ENCODE results near the gene PDZD2. TPM values are rescaled to one million over a fixed set of nuclear protein-coding genes. Genes with fewer than 3 reads are reported as not detected.
A peak's percentile ranks its signal among the peaks of the same experiment; 100 is the strongest.
"Not testable (repeated sequence)": the region's sequence is repeated elsewhere in the genome, so short reads cannot be mapped to it uniquely, and the experiment has no call there.

Gene PDZD2
- 1 to 10 TPM; 1.6 to 6.9 (median 3.2) TPM for total RNA-seq

- WGBS, 10 experiments = 0 to 29% (median 0%) methylated on average over 1 to 3 of the region's 70 CpGs; no CpG with 5 or more reads in 6 of the 10 experiments
- H3K4me1 ChIP-seq (replicated peaks in 1 of 2) = peaks cover 4 to 20% of the 10 kb centered on the region in 2 donors
- peak; percentile 86 to 92 (median 90) for ATAC-seq (replicated peaks in 6 of 8)
- H3K27ac ChIP-seq = peak within 1 kb of the TSS; percentile 5 to 41
- in situ Hi-C loops (cut with MboI; ENCODE audit: low pct_unique_long_range_greater_than_20kb in 2 of 9, low sequenced_read_pairs in 9 of 9, unreplicated experiment in 9 of 9) = no loop called here
- H3K4me3 ChIP-seq = peak within 1 kb of the TSS; percentile 46 to 94 (median 52)
Measured at GRCh38 chr5:31638748-31639418, at the start of gene PDZD2. Gene PDZD2, plus strand, starts transcription at chr5:31639131.

- Histone ChIP-seq H3K4me3 (no peak overlapping the region), H3K27ac (no peak overlapping the region), H3K4me1 (replicated peaks in 1 of 2) (no peaks in the 10 kb centered on the region)
- WGBS, 10 experiments = 33 to 100% (median 96%) methylated on average over 1 to 3 of the region's 3 CpGs; no CpG with 5 or more reads in 5 of the 10 experiments
- ATAC-seq (replicated peaks in 6 of 8) = no peak
- in situ Hi-C loops (cut with MboI; ENCODE audit: low pct_unique_long_range_greater_than_20kb in 2 of 9, low sequenced_read_pairs in 9 of 9, unreplicated experiment in 9 of 9) = loop anchor here in 7 of 9 experiments (25.0 kb wide), 2 partner anchors 219 to 494 kb away; no protein-coding TSS in a partner anchor
Measured at GRCh38 chr5:31593665-31594064, 45.3 kb upstream of the PDZD2 start.

GRCh38 chr5:31596354-31596753, 42.6 kb upstream of the PDZD2 start:
- Histone ChIP-seq H3K4me1 (replicated peaks in 1 of 2) (no peaks in the 10 kb centered on the region), H3K27ac (no peak overlapping the region), H3K4me3 (no peak overlapping the region)
- in situ Hi-C loops (cut with MboI; ENCODE audit: low pct_unique_long_range_greater_than_20kb in 2 of 9, low sequenced_read_pairs in 9 of 9, unreplicated experiment in 9 of 9) = loop anchor here in 7 of 9 experiments (25.0 kb wide), 2 partner anchors 216 to 491 kb away; no protein-coding TSS in a partner anchor
- ATAC-seq (replicated peaks in 6 of 8) = no peak
- 14 to 89% (median 41%) methylated on average over 1 of the region's 1 CpG for WGBS, 10 experiments

DNA sequence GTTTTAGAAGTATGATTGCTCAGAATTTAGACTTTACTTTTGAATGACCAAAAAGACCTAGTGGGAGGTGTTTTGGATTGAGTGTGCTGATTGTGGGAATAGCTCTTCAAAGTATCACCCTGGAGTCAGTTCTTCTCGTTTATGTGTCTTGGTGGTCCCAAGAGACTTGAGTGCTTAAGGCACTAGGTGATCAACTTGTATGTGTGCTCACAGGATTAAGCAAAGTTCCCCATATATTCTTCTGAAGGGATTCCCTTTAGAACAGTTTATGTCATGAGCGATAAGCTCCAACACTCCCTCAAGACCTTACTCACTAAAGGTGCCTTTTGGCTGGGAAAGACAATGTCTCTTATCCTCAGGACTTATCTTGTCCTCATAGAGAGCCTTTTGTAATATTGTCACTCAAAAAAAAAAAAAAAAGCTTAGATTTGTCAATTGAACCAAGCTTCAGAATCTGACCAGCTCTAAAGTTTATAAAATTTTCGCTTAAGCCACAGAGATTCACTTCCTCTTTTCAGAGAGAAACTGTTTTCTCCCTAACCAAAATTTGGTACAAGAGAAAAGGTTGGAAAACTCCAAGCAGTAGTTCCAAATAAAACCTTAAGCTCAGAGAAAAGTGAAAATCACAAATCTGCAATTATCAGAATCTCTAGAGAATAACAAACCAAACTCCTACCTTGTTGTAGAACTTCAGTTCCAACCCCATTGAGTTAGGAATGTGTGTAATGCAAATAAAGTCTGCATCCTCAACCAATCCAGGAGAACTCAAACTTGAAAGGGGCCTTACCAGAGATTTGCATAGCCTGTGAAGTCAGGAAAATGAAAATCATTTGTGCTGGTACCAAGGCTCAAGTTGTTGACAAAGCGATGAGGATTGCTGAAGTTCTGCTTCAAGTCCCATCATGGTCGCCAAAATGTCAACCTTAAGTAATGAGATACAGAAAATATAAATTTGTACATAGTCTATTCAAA, 40.0 kb upstream of the PDZD2 start:
- ATAC-seq (replicated peaks in 6 of 8) = no peak
- in situ Hi-C loops (cut with MboI; ENCODE audit: low pct_unique_long_range_greater_than_20kb in 2 of 9, low sequenced_read_pairs in 9 of 9, unreplicated experiment in 9 of 9) = loop anchor here in 7 of 9 experiments (25.0 kb wide), 2 partner anchors 213 to 488 kb away; no protein-coding TSS in a partner anchor
- Histone ChIP-seq H3K4me1 (replicated peaks in 1 of 2) (no peaks in the 10 kb centered on the region), H3K4me3 (no peak overlapping the region), H3K27ac (no peak overlapping the region)
- WGBS, 10 experiments = 9 to 100% (median 79%) methylated on average over 2 to 5 of the region's 5 CpGs; no CpG with 5 or more reads in 1 of the 10 experiments

DNA sequence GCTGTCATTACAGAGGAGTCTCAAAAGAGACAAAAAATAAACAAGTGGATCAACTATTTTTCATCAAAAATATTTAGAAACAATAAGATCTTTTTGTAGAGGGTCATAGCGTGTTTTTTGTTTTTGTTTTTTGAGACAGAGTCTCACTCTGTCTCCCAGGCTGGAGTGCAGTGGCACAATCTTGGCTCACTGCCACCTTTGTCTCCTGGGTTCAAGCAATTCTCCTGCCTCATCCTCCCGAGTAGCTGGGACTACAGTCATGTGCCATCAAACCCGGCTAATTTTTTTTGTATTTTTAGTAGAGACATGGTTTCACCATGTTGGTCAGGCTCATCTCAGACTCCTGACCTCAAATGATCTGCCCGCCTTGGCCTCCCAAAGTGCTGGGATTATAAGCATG, 36.6 kb upstream of the PDZD2 start:
- in situ Hi-C loops (cut with MboI; ENCODE audit: low pct_unique_long_range_greater_than_20kb in 2 of 9, low sequenced_read_pairs in 9 of 9, unreplicated experiment in 9 of 9); H3K4me3 ChIP-seq; H3K27ac ChIP-seq; ATAC-seq (replicated peaks in 6 of 8); H3K4me1 ChIP-seq (replicated peaks in 1 of 2): not testable (repeated sequence)
- 10 to 91% (median 67%) methylated on average over 1 to 4 of the region's 4 CpGs; no CpG with 5 or more reads in 2 of the 10 experiments for WGBS, 10 experiments

DNA sequence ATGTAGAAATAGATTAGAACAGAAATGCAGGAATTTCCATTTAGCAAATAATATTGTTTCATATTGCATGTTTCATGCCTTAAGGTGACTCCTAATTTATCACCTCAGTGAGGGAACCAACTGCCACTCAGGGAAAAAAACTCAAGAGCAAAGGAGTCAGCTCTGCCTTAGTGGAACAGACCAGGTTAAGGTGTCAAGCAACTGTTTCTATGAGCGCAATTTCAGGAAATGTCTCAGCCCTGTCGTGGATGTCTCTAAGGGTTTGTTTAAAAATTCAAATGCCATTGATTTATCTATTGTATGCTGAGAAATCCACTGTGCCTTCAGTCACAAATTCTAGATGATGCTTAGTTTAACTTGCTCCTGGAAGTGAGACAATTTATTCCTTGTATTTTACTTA, 34.7 kb upstream of the PDZD2 start:
- WGBS, 10 experiments = 43 to 86% (median 73%) methylated on average over 1 to 2 of the region's 2 CpGs; no CpG with 5 or more reads in 4 of the 10 experiments
- Histone ChIP-seq H3K27ac (no peak overlapping the region), H3K4me1 (replicated peaks in 1 of 2) (no peaks in the 10 kb centered on the region), H3K4me3 (no peak overlapping the region)
- no peak for ATAC-seq (replicated peaks in 6 of 8)
- in situ Hi-C loops (cut with MboI; ENCODE audit: low pct_unique_long_range_greater_than_20kb in 2 of 9, low sequenced_read_pairs in 9 of 9, unreplicated experiment in 9 of 9) = no loop called here

DNA sequence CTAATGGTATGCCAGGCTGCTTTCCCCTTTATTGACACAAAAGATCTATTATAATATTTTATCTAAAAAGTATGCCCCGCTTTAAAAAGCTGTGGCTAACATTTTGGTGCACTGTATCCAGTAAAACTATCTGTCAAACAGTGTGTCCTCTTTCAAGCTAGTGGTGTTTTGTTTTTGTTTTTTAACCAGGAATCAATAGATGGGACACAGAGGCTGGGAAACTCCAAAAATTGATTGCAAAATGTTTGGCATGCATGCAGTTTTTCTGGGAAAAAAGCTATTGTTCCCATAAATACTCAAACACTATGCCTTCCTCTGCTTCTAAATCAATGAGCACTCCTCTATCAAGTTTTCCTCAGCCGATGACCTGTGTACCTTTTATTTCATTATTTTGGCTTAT, 34.3 kb upstream of the PDZD2 start:
- ATAC-seq (replicated peaks in 6 of 8) = no peak
- Histone ChIP-seq H3K27ac (no peak overlapping the region), H3K4me3 (no peak overlapping the region), H3K4me1 (replicated peaks in 1 of 2) (no peaks in the 10 kb centered on the region)
- WGBS, 10 experiments = 0 to 100% (median 70%) methylated on average over 1 to 2 of the region's 2 CpGs; no CpG with 5 or more reads in 1 of the 10 experiments
- in situ Hi-C loops (cut with MboI; ENCODE audit: low pct_unique_long_range_greater_than_20kb in 2 of 9, low sequenced_read_pairs in 9 of 9, unreplicated experiment in 9 of 9) = no loop called here

DNA sequence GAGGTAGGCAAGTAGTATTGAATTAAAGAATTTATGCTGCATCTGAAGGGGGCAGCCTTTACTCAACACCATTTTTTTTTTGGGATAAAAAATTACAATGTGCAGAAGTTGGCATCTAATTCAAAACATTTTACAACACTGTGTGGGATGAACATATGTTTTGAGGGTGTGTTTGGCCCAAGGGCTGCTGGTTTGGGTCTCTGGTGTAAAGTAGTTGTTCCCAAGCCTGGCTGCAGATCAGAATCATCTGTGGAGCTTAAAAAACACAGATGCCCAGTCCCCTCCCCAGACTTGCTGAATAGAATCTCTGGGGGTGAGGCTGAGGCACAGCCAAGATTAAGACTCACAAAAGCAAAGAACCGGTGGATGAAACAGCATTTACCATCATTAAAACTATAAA, 33.0 kb upstream of the PDZD2 start:
- no peaks in the 10 kb centered on the region for H3K4me1 ChIP-seq (replicated peaks in 1 of 2)
- 86 to 100% methylated on average over 1 of the region's 1 CpG; no CpG with 5 or more reads in 8 of the 10 experiments for WGBS, 10 experiments
- in situ Hi-C loops (cut with MboI; ENCODE audit: low pct_unique_long_range_greater_than_20kb in 2 of 9, low sequenced_read_pairs in 9 of 9, unreplicated experiment in 9 of 9) = no loop called here
- ATAC-seq (replicated peaks in 6 of 8) = no peak
- H3K4me3 ChIP-seq = no peak overlapping the region
- H3K27ac ChIP-seq = no peak overlapping the region

GRCh38 chr5:31607546-31607945, 31.4 kb upstream of the PDZD2 start:
- 0 to 86% (median 45%) methylated on average over 1 to 2 of the region's 2 CpGs; no CpG with 5 or more reads in 2 of the 10 experiments for WGBS, 10 experiments
- ATAC-seq (replicated peaks in 6 of 8) = no peak
- in situ Hi-C loops (cut with MboI; ENCODE audit: low pct_unique_long_range_greater_than_20kb in 2 of 9, low sequenced_read_pairs in 9 of 9, unreplicated experiment in 9 of 9) = no loop called here

GRCh38 chr5:31611002-31611401, 27.9 kb upstream of the PDZD2 start:
- 55 to 100% (median 87%) methylated on average over 1 to 2 of the region's 2 CpGs; no CpG with 5 or more reads in 4 of the 10 experiments for WGBS, 10 experiments
- in situ Hi-C loops (cut with MboI; ENCODE audit: low pct_unique_long_range_greater_than_20kb in 2 of 9, low sequenced_read_pairs in 9 of 9, unreplicated experiment in 9 of 9) = no loop called here
- no peak for ATAC-seq (replicated peaks in 6 of 8)
- no peak overlapping the region for H3K27ac ChIP-seq
- no peaks in the 10 kb centered on the region for H3K4me1 ChIP-seq (replicated peaks in 1 of 2)
- no peak overlapping the region for H3K4me3 ChIP-seq

More at GRCh38 chr5:31607546-31607945, 31.4 kb upstream of the PDZD2 start:
- Histone ChIP-seq H3K4me3 (no peak overlapping the region), H3K4me1 (replicated peaks in 1 of 2) (no peaks in the 10 kb centered on the region), H3K27ac (no peak overlapping the region)

DNA sequence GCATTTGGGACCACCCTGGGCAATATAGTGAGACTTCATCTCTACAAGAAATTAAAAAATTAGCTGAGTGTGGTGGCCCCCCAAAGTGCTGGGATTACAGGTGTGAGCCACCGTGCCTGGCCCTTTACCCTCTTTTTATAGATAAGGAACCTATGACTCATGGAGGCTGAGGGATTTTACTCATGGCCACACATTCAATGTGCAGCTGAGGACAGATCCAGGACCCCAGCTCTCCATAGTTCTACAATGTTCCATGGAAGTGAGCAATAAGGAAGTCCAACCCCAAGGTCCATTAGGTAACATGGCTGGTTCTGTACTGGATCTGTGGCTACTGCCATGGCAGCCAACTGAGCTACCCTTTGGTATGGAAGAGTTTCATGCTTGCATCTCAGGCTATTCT, 25.3 kb upstream of the PDZD2 start:
- no peak overlapping the region for H3K27ac ChIP-seq
- in situ Hi-C loops (cut with MboI; ENCODE audit: low pct_unique_long_range_greater_than_20kb in 2 of 9, low sequenced_read_pairs in 9 of 9, unreplicated experiment in 9 of 9) = no loop called here
- 17 to 100% (median 57%) methylated on average over 1 of the region's 1 CpG; no CpG with 5 or more reads in 5 of the 10 experiments for WGBS, 10 experiments
- no peak for ATAC-seq (replicated peaks in 6 of 8)
- no peak overlapping the region for H3K4me3 ChIP-seq
- H3K4me1 ChIP-seq (replicated peaks in 1 of 2) = peaks cover 6% of the 10 kb centered on the region in 2 donors

- Histone ChIP-seq H3K27ac (no peak overlapping the region), H3K4me1 (replicated peaks in 1 of 2) (peaks cover 7 to 8% of the 10 kb centered on the region in 2 donors), H3K4me3 (no peak overlapping the region)
- ATAC-seq (replicated peaks in 6 of 8) = no peak
- in situ Hi-C loops (cut with MboI; ENCODE audit: low pct_unique_long_range_greater_than_20kb in 2 of 9, low sequenced_read_pairs in 9 of 9, unreplicated experiment in 9 of 9) = no loop called here
- WGBS, 10 experiments = 0 to 88% (median 57%) methylated on average over 1 to 10 of the region's 11 CpGs; no CpG with 5 or more reads in 1 of the 10 experiments
Measured at GRCh38 chr5:31614151-31615020, 24.5 kb upstream of the PDZD2 start.

Data from motor neuron (in vitro differentiated cells).